ENCODE results near the gene C1orf116. TPM values are rescaled to one million over a fixed set of nuclear protein-coding genes. Genes with fewer than 3 reads are reported as not detected.

C1orf116 gene
- polyA plus RNA-seq, 1 donor (not counting 4 experiments of a cell fraction or from before 2014, with no cell fraction given) = 69.2 TPM

- H3K4me2 ChIP-seq (ENCODE audit: control insufficient read depth, extremely low read depth, insufficient read depth, low read depth, low read length) = no peak overlapping the region
- peak overlapping the region; percentile 97 for H3K27ac ChIP-seq (ENCODE audit: control insufficient read depth, insufficient read depth, low read length)
- peaks cover 65% of the 10 kb centered on the region for H3K4me1 ChIP-seq (ENCODE audit: control insufficient read depth, extremely low read depth, insufficient read depth, low read length)
- no peak overlapping the region for H3K9ac ChIP-seq (ENCODE audit: control insufficient read depth, extremely low read depth, insufficient read depth, low read length)
- peak overlapping the region; percentile 35 for H2AFZ ChIP-seq (ENCODE audit: control insufficient read depth, low read length)
- no peak overlapping the region for H3K4me3 ChIP-seq (ENCODE audit: control insufficient read depth in 2 of 3, extremely low read depth in 1 of 3, insufficient read depth in 2 of 3, low read depth in 1 of 3, low read length in 3 of 3)
- dilution Hi-C loops (cut with MboI; ENCODE audit: extremely low pct_ligation_motif_present, low sequenced_read_pairs) = no loop called here
- H3K9me1 ChIP-seq (ENCODE audit: control insufficient read depth, extremely low read depth, insufficient read depth, low read length) = no peaks in the 10 kb centered on the region
- DNase-seq (ENCODE audit: low read depth, low spot score) (no peak), FAIRE-seq (peak; percentile 78)
- TF ChIP-seq, protein P1, sequence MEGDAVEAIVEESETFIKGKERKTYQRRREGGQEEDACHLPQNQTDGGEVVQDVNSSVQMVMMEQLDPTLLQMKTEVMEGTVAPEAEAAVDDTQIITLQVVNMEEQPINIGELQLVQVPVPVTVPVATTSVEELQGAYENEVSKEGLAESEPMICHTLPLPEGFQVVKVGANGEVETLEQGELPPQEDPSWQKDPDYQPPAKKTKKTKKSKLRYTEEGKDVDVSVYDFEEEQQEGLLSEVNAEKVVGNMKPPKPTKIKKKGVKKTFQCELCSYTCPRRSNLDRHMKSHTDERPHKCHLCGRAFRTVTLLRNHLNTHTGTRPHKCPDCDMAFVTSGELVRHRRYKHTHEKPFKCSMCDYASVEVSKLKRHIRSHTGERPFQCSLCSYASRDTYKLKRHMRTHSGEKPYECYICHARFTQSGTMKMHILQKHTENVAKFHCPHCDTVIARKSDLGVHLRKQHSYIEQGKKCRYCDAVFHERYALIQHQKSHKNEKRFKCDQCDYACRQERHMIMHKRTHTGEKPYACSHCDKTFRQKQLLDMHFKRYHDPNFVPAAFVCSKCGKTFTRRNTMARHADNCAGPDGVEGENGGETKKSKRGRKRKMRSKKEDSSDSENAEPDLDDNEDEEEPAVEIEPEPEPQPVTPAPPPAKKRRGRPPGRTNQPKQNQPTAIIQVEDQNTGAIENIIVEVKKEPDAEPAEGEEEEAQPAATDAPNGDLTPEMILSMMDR (optimal IDR thresholded peaks at IDR 0.05 in 1 of 3, IDR thresholded peaks at IDR 0.05 in 1 of 3, conservative IDR thresholded peaks at IDR 0.05 in 1 of 3; ENCODE audit: extremely low read depth in 1 of 3, insufficient read depth in 2 of 3, low read length in 3 of 3) = peak; percentile 88 to 98 (median 96)
- no peak for TF ChIP-seq EZH2 (IDR thresholded peaks at IDR 0.05; ENCODE audit: low read length)
- no peaks in the 10 kb centered on the region for H3K27me3 ChIP-seq (ENCODE audit: control insufficient read depth, extremely low read depth, insufficient read depth, low read length)
- no peaks in the 10 kb centered on the region for H3K79me2 ChIP-seq (ENCODE audit: control insufficient read depth, insufficient read depth, low read length)
- H3K9me3 ChIP-seq (ENCODE audit: control insufficient read depth, low read depth, low read length) = peaks cover 3% of the 10 kb centered on the region
- no peaks in the 10 kb centered on the region for H3K36me3 ChIP-seq (ENCODE audit: control insufficient read depth in 2 of 2, extremely low read depth in 1 of 2, insufficient read depth in 2 of 2, low read length in 2 of 2)
- no peaks in the 10 kb centered on the region for H4K20me1 ChIP-seq (ENCODE audit: control insufficient read depth, extremely low read depth, insufficient read depth, low read length)
Observed at GRCh38 chr1:207004931-207005830, 27.4 kb downstream of the C1orf116 start.

GRCh38 chr1:207003210-207003609 is 29.3 kb downstream of the C1orf116 start:
- H3K27ac ChIP-seq (ENCODE audit: control insufficient read depth, insufficient read depth, low read length) = peak overlapping the region; percentile 58
- peak overlapping the region; percentile 53 for H3K4me2 ChIP-seq (ENCODE audit: control insufficient read depth, extremely low read depth, insufficient read depth, low read depth, low read length)
- H3K36me3 ChIP-seq (ENCODE audit: control insufficient read depth in 2 of 2, extremely low read depth in 1 of 2, insufficient read depth in 2 of 2, low read length in 2 of 2) = no peaks in the 10 kb centered on the region
- no peak for FAIRE-seq
- peaks cover under 1% of the 10 kb centered on the region for H3K9me3 ChIP-seq (ENCODE audit: control insufficient read depth, low read depth, low read length)
- no peaks in the 10 kb centered on the region for H3K27me3 ChIP-seq (ENCODE audit: control insufficient read depth, extremely low read depth, insufficient read depth, low read length)
- DNase-seq (ENCODE audit: low read depth, low spot score) = no peak
- no peaks in the 10 kb centered on the region for H3K9me1 ChIP-seq (ENCODE audit: control insufficient read depth, extremely low read depth, insufficient read depth, low read length)
- H4K20me1 ChIP-seq (ENCODE audit: control insufficient read depth, extremely low read depth, insufficient read depth, low read length) = no peaks in the 10 kb centered on the region
- TF ChIP-seq EZH2 (IDR thresholded peaks at IDR 0.05; ENCODE audit: low read length) = no peak
- TF ChIP-seq, protein P1 (optimal IDR thresholded peaks at IDR 0.05 in 1 of 3, IDR thresholded peaks at IDR 0.05 in 1 of 3, conservative IDR thresholded peaks at IDR 0.05 in 1 of 3; ENCODE audit: extremely low read depth in 1 of 3, insufficient read depth in 2 of 3, low read length in 3 of 3) = no peak
- H3K4me1 ChIP-seq (ENCODE audit: control insufficient read depth, extremely low read depth, insufficient read depth, low read length) = peaks cover 63% of the 10 kb centered on the region
- dilution Hi-C loops (cut with MboI; ENCODE audit: extremely low pct_ligation_motif_present, low sequenced_read_pairs) = no loop called here
- no peaks in the 10 kb centered on the region for H3K79me2 ChIP-seq (ENCODE audit: control insufficient read depth, insufficient read depth, low read length)
- H3K4me3 ChIP-seq (ENCODE audit: control insufficient read depth in 2 of 3, extremely low read depth in 1 of 3, insufficient read depth in 2 of 3, low read depth in 1 of 3, low read length in 3 of 3) = no peak overlapping the region
- H3K9ac ChIP-seq (ENCODE audit: control insufficient read depth, extremely low read depth, insufficient read depth, low read length) = no peak overlapping the region
- H2AFZ ChIP-seq (ENCODE audit: control insufficient read depth, low read length) = peak overlapping the region; percentile 58
